ENCODE measurements around the gene MYH15. TPM values are rescaled to one million over a fixed set of nuclear protein-coding genes. Genes with fewer than 3 reads are reported as not detected.

MYH15 gene
- total RNA-seq, 1 donor from 2014 or later, result 1.0 TPM

DNA sequence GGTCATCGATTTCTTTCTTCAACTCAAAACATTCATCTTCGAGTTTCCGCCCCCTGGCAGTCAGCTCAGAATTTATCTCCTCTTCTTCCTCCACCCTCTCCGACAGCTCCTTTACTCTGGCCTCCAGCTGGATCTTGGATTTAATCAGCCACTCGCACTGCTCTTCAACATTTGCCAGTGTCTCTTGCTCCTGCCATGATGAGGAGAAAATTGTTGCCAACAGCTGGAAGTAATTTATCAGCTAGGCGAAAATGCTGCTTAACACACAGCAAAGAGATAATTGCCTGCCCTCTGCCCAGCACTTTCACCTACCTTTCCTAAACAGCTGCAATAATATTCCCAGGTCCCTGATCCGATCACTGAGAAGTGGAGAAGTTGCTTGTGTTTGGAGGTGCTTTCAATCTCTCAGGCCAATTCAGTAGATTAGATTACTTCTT lies 69.3 kb downstream of the MYH15 start:
- Mint-ChIP-seq H3K27me3 (ENCODE audit: unreplicated experiment) (peaks cover 2% of the 10 kb centered on the region), H3K36me3 (ENCODE audit: unreplicated experiment) (no peaks in the 10 kb centered on the region), H3K4me3 (ENCODE audit: unreplicated experiment) (no peak overlapping the region), H3K27ac (ENCODE audit: unreplicated experiment) (no peak overlapping the region), H3K9me3 (ENCODE audit: unreplicated experiment) (no peaks in the 10 kb centered on the region), H3K4me1 (ENCODE audit: low read depth, unreplicated experiment) (peaks cover 5% of the 10 kb centered on the region)
- no peak for TF ChIP-seq CTCF (IDR thresholded peaks at IDR 0.05; ENCODE audit: partially characterized antibody, unreplicated experiment)
- no peak for DNase-seq

GRCh38 chr3:108438542-108438941 lies 71.9 kb downstream of the MYH15 start:
- H3K4me1 Mint-ChIP-seq (ENCODE audit: low read depth, unreplicated experiment), result peaks cover 5% of the 10 kb centered on the region
- no peak for TF ChIP-seq CTCF (IDR thresholded peaks at IDR 0.05; ENCODE audit: partially characterized antibody, unreplicated experiment)
- peaks cover 2% of the 10 kb centered on the region for H3K27me3 Mint-ChIP-seq (ENCODE audit: unreplicated experiment)
- no peak overlapping the region for H3K4me3 Mint-ChIP-seq (ENCODE audit: unreplicated experiment)
- H3K36me3 Mint-ChIP-seq (ENCODE audit: unreplicated experiment), result peaks cover 2% of the 10 kb centered on the region
- H3K9me3 Mint-ChIP-seq (ENCODE audit: unreplicated experiment), result peaks cover 1% of the 10 kb centered on the region
- H3K27ac Mint-ChIP-seq (ENCODE audit: unreplicated experiment), result no peak overlapping the region
- no peak for DNase-seq

DNA sequence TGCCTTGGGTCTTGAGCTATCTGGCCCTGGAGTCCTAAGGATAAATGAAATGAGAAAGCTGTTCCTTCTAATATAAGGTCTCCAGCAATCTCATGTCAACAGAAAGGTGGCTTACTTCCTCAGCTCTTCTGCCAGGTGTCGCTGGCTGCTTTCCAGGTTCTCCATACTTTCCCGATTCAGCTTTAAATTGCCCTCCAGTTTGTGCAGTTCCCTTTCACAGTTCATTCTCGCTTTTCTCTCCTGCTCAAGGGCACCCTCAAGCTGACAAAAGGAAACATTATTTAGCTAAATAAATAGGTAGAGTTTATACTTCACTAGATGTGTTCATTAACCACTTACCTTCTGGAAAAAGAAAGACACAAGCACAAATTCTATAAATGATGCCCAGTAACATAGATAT lies 73.0 kb downstream of the MYH15 start:
- Mint-ChIP-seq H3K27ac (ENCODE audit: unreplicated experiment) (no peak overlapping the region), H3K4me3 (ENCODE audit: unreplicated experiment) (no peak overlapping the region), H3K4me1 (ENCODE audit: low read depth, unreplicated experiment) (peaks cover 5% of the 10 kb centered on the region), H3K36me3 (ENCODE audit: unreplicated experiment) (peaks cover 11% of the 10 kb centered on the region), H3K27me3 (ENCODE audit: unreplicated experiment) (peaks cover 2% of the 10 kb centered on the region), H3K9me3 (ENCODE audit: unreplicated experiment) (peaks cover 5% of the 10 kb centered on the region)
- DNase-seq, result no peak
- no peak for TF ChIP-seq CTCF (IDR thresholded peaks at IDR 0.05; ENCODE audit: partially characterized antibody, unreplicated experiment)

- H3K27me3 Mint-ChIP-seq (ENCODE audit: unreplicated experiment), result peaks cover 2% of the 10 kb centered on the region
- peaks cover 17% of the 10 kb centered on the region for H3K36me3 Mint-ChIP-seq (ENCODE audit: unreplicated experiment)
- H3K4me3 Mint-ChIP-seq (ENCODE audit: unreplicated experiment), result no peak overlapping the region
- DNase-seq, result no peak
- H3K4me1 Mint-ChIP-seq (ENCODE audit: low read depth, unreplicated experiment), result no peaks in the 10 kb centered on the region
- no peak for TF ChIP-seq CTCF (IDR thresholded peaks at IDR 0.05; ENCODE audit: partially characterized antibody, unreplicated experiment)
- no peak overlapping the region for H3K27ac Mint-ChIP-seq (ENCODE audit: unreplicated experiment)
- peaks cover 5% of the 10 kb centered on the region for H3K9me3 Mint-ChIP-seq (ENCODE audit: unreplicated experiment)
Measured at GRCh38 chr3:108433928-108434327, 76.5 kb downstream of the MYH15 start.

- H3K9me3 Mint-ChIP-seq (ENCODE audit: unreplicated experiment), result peaks cover 7% of the 10 kb centered on the region
- H3K27me3 Mint-ChIP-seq (ENCODE audit: unreplicated experiment), result peaks cover 2% of the 10 kb centered on the region
- no peak overlapping the region for H3K4me3 Mint-ChIP-seq (ENCODE audit: unreplicated experiment)
- no peak for TF ChIP-seq CTCF (IDR thresholded peaks at IDR 0.05; ENCODE audit: partially characterized antibody, unreplicated experiment)
- H3K4me1 Mint-ChIP-seq (ENCODE audit: low read depth, unreplicated experiment), result no peaks in the 10 kb centered on the region
- H3K36me3 Mint-ChIP-seq (ENCODE audit: unreplicated experiment), result peaks cover 17% of the 10 kb centered on the region
- no peak overlapping the region for H3K27ac Mint-ChIP-seq (ENCODE audit: unreplicated experiment)
- DNase-seq, result no peak
Measured at GRCh38 chr3:108432431-108432830, 78.0 kb downstream of the MYH15 start.
